HepG2 (cell line): ENCODE results near the gene PDCD11. TPM values are rescaled to one million over a fixed set of nuclear protein-coding genes. Genes with fewer than 3 reads are reported as not detected.

Experiments used
- BRD4 ChIP-seq: sonication (generic); formaldehyde crosslinking; IDR thresholded peaks from 2 replicates; pipeline ENCODE4 v1.4.0; 2020; ENCODE audit warnings: missing genetic modification reagents
- ETV6 ChIP-seq: sonication (generic); formaldehyde crosslinking; conservative IDR thresholded peaks from 2 replicates; pipeline ENCODE4 v1.4.0; 2020; ENCODE audit warnings: missing genetic modification reagents
- FIP1L1 ChIP-seq: fragments of 200-400 bp; formaldehyde crosslinking; IDR thresholded peaks from 2 replicates; pipeline ENCODE4 v1.6.1; 2018; ENCODE audit warnings: low read depth, mild to moderate bottlenecking, low read length, moderate library complexity, borderline replicate concordance; ENCODE audit not compliant: insufficient read depth
- MTF1 ChIP-seq: sonication (generic); formaldehyde crosslinking; IDR thresholded peaks from 2 replicates; pipeline ENCODE4 v1.5.0; 2020; ENCODE audit warnings: missing genetic modification reagents
- PHF20 ChIP-seq: sonication (generic); formaldehyde crosslinking; IDR thresholded peaks from 2 replicates; pipeline ENCODE4 v1.5.0; 2020; ENCODE audit warnings: mild to moderate bottlenecking, missing genetic modification reagents
- RNF2 ChIP-seq: fragments of 450-650 bp; conservative IDR thresholded peaks from 2 replicates; pipeline ENCODE4 v1.6.1; 2016; ENCODE audit warnings: low read depth
- ZFP41 ChIP-seq: sonication (generic); formaldehyde crosslinking; IDR thresholded peaks from 2 replicates; pipeline ENCODE4 v1.4.0; 2020; ENCODE audit warnings: mild to moderate bottlenecking, missing genetic modification reagents, borderline replicate concordance
- ZNF501 ChIP-seq: sonication (generic); formaldehyde crosslinking; IDR thresholded peaks from 2 replicates; pipeline ENCODE4 v1.5.1; 2020; ENCODE audit warnings: mild to moderate bottlenecking, moderate library complexity, missing genetic modification reagents
- ZNF616 ChIP-seq: sonication (generic); formaldehyde crosslinking; IDR thresholded peaks from 2 replicates; pipeline ENCODE4 v1.5.0; 2020; ENCODE audit warnings: low read depth, mild to moderate bottlenecking, missing genetic modification reagents
- ZNF768 ChIP-seq: sonication (generic); formaldehyde crosslinking; IDR thresholded peaks from 2 replicates; pipeline ENCODE4 v1.4.0; 2020; ENCODE audit warnings: missing genetic modification reagents
- ZZZ3 ChIP-seq: sonication (generic); formaldehyde crosslinking; IDR thresholded peaks from 2 replicates; pipeline ENCODE4 v1.4.0; 2020; ENCODE audit warnings: missing genetic modification reagents, mild to moderate bottlenecking, borderline replicate concordance
- polyA plus RNA-seq, 8 experiments: library from polyadenylated mRNA; depleted of rRNA in 3 of 8; stranded (reverse) in 7 of 8; unstranded in 1 of 8; fragments of >200 nt; fragmentation: Illumina TruSeq in 4 of 8; extraction: Trizol in 4 of 8; gene quantifications; 2 replicates each; pipeline versions ENCODE4 v1.2.1 to v1.2.3, GENCODE V29; 2011 to 2016; ENCODE audit warnings: low read depth in 4 of 8, missing spikeins in 1 of 8, mixed read lengths in 1 of 8; ENCODE audit not compliant: insufficient read depth in 1 of 8
- total RNA-seq, 5 experiments: library from RNA; depleted of rRNA; stranded (reverse); fragments of >200 nt; fragmentation: Illumina TruSeq; extraction: Trizol; gene quantifications; 2 replicates each; pipeline ENCODE4 v1.2.3, GENCODE V29; 2016; ENCODE audit warnings: low read depth in 1 of 5
- TF ChIP-seq, protein P1 (sequence below): sonication (generic); formaldehyde crosslinking; IDR thresholded peaks from 2 replicates; pipeline ENCODE4 v1.8.1; 2023; ENCODE audit warnings: mild to moderate bottlenecking, missing genetic modification reagents, borderline replicate concordance
- TF ChIP-seq, protein P2 (sequence below): sonication (generic); formaldehyde crosslinking; IDR thresholded peaks from 2 replicates; pipeline ENCODE4 v1.5.0; 2020; ENCODE audit warnings: missing genetic modification reagents
- TF ChIP-seq, protein P3 (sequence below): sonication (generic); formaldehyde crosslinking; IDR thresholded peaks from 2 replicates; pipeline ENCODE4 v1.4.0; 2020; ENCODE audit warnings: missing genetic modification reagents, low read depth, mild to moderate bottlenecking, borderline replicate concordance
- TF ChIP-seq, protein P4 (sequence below): sonication (generic); formaldehyde crosslinking; IDR thresholded peaks from 2 replicates; pipeline ENCODE4 v1.8.0; 2022; ENCODE audit warnings: mild to moderate bottlenecking, missing genetic modification reagents, borderline replicate concordance
- TF ChIP-seq, protein P5 (sequence below): sonication (generic); formaldehyde crosslinking; IDR thresholded peaks from 2 replicates; pipeline ENCODE4 v1.5.0; 2020; ENCODE audit warnings: mild to moderate bottlenecking, missing genetic modification reagents
- TF ChIP-seq, protein P6 (sequence below): sonication (generic); formaldehyde crosslinking; IDR thresholded peaks from 2 replicates; pipeline ENCODE4 v1.4.0; 2020; ENCODE audit warnings: mild to moderate bottlenecking, missing genetic modification reagents
- TF ChIP-seq, protein P7 (sequence below): sonication (generic); formaldehyde crosslinking; IDR thresholded peaks from 2 replicates; pipeline ENCODE4 v1.4.0; 2020; ENCODE audit warnings: missing genetic modification reagents, borderline replicate concordance

PDCD11 gene
- total and polyA plus RNA-seq, 2 of the 13 experiments (the other 11 are each of a cell fraction or from before 2014, with no cell fraction given), result 12.8 to 52.8 TPM

DNA sequence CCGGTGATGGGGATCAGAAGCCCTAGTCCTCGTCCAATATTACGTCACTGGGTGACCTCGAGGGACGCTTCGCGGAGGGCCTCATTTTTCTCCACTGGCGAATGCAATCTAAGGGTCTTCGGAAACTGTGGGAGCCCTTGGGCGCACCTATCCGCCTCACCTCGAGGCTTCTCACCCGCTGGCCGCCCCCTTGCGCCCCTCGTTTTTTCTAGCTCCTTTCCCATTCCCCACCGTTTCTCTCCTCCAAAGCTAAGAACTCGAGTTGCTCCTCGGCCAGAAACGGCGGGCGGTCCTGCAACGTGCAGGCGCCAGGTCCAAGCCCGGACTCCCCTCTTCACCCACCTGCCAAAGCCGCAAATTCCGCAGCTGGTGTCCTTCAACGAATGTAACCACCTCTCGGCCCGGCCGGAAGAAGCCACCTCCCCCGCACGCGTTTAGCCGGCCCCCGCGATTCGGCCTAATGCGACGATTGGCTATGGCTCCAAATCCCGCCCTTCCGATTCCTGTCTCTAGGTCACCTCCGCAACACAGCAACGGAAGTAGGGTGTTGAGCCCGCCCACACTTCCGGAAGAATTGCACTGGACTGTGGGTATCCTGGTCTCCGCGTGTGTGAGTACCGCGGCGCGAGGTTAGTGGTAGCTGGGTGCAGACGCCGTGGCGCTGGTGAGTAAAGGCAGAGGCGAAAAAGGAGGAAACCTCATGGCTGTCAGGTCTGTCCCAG is at the start of gene PDCD11, which contains the start of gene ATP5MK (continued):
- TF ChIP-seq ZZZ3 (CRISPR knock-in tag), result peak; percentile 86
- TF ChIP-seq ZNF501 (CRISPR knock-in tag), result peak; percentile 64
- no peak for TF ChIP-seq ETV6 (CRISPR knock-in tag)
- TF ChIP-seq, protein P1, sequence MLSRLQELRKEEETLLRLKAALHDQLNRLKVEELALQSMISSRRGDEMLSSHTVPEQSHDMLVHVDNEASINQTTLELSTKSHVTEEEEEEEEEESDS (CRISPR knock-in tag), result 0 out of 2 replicates have a peak, but pooled peaks have one; percentile 37
- TF ChIP-seq MTF1 (CRISPR knock-in tag), result no peak
- TF ChIP-seq, protein P2, sequence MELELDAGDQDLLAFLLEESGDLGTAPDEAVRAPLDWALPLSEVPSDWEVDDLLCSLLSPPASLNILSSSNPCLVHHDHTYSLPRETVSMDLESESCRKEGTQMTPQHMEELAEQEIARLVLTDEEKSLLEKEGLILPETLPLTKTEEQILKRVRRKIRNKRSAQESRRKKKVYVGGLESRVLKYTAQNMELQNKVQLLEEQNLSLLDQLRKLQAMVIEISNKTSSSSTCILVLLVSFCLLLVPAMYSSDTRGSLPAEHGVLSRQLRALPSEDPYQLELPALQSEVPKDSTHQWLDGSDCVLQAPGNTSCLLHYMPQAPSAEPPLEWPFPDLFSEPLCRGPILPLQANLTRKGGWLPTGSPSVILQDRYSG (CRISPR knock-in tag), result no peak
- TF ChIP-seq, protein P3, sequence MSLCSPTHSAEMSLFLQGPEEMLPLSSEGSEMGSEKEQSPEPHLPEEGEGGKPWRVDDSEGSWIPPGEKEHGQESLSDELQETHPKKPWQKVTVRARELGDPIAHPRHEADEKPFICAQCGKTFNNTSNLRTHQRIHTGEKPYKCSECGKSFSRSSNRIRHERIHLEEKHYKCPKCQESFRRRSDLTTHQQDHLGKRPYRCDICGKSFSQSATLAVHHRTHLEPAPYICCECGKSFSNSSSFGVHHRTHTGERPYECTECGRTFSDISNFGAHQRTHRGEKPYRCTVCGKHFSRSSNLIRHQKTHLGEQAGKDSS (CRISPR knock-in tag), result no peak; the same call in 1 of the 2 replicates
- TF ChIP-seq ZNF768 (CRISPR knock-in tag), result peak; percentile 48
- peak; percentile 77; the same call in 1 of the 2 replicates for TF ChIP-seq BRD4 (CRISPR knock-in tag)
- TF ChIP-seq, protein P4, sequence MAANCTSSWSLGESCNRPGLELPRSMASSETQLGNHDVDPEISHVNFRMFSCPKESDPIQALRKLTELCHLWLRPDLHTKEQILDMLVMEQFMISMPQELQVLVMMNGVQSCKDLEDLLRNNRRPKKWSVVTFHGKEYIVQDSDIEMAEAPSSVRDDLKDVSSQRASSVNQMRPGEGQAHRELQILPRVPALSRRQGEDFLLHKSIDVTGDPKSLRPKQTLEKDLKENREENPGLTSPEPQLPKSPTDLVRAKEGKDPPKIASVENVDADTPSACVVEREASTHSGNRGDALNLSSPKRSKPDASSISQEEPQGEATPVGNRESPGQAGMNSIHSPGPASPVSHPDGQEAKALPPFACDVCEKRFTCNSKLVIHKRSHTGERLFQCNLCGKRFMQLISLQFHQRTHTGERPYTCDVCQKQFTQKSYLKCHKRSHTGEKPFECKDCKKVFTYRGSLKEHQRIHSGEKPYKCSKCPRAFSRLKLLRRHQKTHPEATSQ (CRISPR knock-in tag), result no peak
- TF ChIP-seq FIP1L1, result no peak
- TF ChIP-seq, protein P5, sequence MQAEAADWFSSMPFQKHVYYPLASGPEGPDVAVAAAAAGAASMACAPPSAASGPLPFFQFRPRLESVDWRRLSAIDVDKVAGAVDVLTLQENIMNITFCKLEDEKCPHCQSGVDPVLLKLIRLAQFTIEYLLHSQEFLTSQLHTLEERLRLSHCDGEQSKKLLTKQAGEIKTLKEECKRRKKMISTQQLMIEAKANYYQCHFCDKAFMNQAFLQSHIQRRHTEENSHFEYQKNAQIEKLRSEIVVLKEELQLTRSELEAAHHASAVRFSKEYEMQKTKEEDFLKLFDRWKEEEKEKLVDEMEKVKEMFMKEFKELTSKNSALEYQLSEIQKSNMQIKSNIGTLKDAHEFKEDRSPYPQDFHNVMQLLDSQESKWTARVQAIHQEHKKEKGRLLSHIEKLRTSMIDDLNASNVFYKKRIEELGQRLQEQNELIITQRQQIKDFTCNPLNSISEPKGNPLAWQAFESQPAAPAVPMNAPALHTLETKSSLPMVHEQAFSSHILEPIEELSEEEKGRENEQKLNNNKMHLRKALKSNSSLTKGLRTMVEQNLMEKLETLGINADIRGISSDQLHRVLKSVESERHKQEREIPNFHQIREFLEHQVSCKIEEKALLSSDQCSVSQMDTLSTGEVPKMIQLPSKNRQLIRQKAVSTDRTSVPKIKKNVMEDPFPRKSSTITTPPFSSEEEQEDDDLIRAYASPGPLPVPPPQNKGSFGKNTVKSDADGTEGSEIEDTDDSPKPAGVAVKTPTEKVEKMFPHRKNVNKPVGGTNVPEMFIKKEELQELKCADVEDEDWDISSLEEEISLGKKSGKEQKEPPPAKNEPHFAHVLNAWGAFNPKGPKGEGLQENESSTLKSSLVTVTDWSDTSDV (CRISPR knock-in tag), result peak; percentile 93
- no peak; the same call in 1 of the 2 replicates for TF ChIP-seq RNF2
- TF ChIP-seq ZNF616 (CRISPR knock-in tag), result no peak
- no peak; the same call in 1 of the 2 replicates for TF ChIP-seq ZFP41
- TF ChIP-seq, protein P6, sequence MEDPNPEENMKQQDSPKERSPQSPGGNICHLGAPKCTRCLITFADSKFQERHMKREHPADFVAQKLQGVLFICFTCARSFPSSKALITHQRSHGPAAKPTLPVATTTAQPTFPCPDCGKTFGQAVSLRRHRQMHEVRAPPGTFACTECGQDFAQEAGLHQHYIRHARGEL (CRISPR knock-in tag), result no peak
- TF ChIP-seq PHF20 (CRISPR knock-in tag), result peak; percentile 95
- TF ChIP-seq, protein P7, sequence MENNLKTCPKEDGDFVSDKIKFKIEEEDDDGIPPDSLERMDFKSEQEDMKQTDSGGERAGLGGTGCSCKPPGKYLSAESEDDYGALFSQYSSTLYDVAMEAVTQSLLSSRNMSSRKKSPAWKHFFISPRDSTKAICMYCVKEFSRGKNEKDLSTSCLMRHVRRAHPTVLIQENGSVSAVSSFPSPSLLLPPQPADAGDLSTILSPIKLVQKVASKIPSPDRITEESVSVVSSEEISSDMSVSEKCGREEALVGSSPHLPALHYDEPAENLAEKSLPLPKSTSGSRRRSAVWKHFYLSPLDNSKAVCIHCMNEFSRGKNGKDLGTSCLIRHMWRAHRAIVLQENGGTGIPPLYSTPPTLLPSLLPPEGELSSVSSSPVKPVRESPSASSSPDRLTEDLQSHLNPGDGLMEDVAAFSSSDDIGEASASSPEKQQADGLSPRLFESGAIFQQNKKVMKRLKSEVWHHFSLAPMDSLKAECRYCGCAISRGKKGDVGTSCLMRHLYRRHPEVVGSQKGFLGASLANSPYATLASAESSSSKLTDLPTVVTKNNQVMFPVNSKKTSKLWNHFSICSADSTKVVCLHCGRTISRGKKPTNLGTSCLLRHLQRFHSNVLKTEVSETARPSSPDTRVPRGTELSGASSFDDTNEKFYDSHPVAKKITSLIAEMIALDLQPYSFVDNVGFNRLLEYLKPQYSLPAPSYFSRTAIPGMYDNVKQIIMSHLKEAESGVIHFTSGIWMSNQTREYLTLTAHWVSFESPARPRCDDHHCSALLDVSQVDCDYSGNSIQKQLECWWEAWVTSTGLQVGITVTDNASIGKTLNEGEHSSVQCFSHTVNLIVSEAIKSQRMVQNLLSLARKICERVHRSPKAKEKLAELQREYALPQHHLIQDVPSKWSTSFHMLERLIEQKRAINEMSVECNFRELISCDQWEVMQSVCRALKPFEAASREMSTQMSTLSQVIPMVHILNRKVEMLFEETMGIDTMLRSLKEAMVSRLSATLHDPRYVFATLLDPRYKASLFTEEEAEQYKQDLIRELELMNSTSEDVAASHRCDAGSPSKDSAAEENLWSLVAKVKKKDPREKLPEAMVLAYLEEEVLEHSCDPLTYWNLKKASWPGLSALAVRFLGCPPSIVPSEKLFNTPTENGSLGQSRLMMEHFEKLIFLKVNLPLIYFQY (CRISPR knock-in tag), result peak; percentile 35; the same call in 1 of the 2 replicates
